GM10248 (cell line): Measurements from ENCODE around the gene CAMK2A.

Source experiments
- CTCF ChIA-PET: fragments of 300-600 bp; sonication (Branson Sonifier 250); formaldehyde crosslinking; extraction: SDS; loops from one replicate; lab custom pipeline; 2021; ENCODE audit warnings: antibody characterized with exemption; lab: Yijun Ruan, JAX
- POLR2A ChIA-PET: fragments of 350-650 bp; sonication (Branson Sonifier 250); formaldehyde crosslinking; extraction: SDS; loops from one replicate; lab custom pipeline; 2020; ENCODE audit warnings: antibody characterized with exemption; lab: Yijun Ruan, JAX
- DNase-seq: peaks from one replicate; pipeline ENCODE4 v3.0.0; 2012; ENCODE audit errors: extremely low spot score
- TF ChIP-seq, protein P1 (sequence below): IDR thresholded peaks from 2 replicates; pipeline ENCODE4 v1.5.1; 2012; ENCODE audit warnings: mild to moderate bottlenecking, low read depth; ENCODE audit errors: extremely low read depth, missing control alignments, control extremely low read depth

Gene CAMK2A

DNA sequence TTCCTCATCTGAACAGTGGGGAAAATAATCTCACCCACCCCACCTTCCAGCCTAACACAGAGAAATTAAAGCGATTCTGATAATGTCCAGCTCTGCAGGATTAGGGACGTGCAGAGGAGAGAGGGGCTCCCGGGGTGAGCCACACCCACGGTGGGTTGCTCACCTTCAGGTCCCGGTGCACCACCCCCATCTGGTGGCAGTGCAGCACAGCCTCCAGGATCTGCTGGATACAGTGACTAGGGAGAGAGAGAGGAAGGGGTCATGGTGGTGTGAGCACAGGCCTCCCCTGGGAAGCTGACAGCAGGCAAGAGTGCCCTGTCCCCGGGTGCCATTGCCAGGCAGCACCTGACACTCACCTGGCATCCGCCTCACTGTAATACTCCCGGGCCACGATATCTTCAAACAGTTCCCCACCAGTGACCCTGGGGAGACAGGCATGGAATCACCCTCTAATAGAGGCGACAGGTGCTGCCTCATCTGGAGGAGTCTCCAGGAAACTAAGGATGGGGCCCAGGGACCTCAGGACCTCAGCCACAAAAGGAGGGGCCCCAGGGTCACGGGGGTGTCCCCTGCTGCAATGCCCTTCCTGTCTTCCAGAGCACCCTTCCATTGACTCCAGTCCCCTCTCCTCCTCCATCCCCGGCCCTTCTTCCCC, 33.0 kb downstream of the CAMK2A start:
- CTCF ChIA-PET, result no interaction called here
- TF ChIP-seq, protein P1, sequence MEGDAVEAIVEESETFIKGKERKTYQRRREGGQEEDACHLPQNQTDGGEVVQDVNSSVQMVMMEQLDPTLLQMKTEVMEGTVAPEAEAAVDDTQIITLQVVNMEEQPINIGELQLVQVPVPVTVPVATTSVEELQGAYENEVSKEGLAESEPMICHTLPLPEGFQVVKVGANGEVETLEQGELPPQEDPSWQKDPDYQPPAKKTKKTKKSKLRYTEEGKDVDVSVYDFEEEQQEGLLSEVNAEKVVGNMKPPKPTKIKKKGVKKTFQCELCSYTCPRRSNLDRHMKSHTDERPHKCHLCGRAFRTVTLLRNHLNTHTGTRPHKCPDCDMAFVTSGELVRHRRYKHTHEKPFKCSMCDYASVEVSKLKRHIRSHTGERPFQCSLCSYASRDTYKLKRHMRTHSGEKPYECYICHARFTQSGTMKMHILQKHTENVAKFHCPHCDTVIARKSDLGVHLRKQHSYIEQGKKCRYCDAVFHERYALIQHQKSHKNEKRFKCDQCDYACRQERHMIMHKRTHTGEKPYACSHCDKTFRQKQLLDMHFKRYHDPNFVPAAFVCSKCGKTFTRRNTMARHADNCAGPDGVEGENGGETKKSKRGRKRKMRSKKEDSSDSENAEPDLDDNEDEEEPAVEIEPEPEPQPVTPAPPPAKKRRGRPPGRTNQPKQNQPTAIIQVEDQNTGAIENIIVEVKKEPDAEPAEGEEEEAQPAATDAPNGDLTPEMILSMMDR, result no peak
- POLR2A ChIA-PET, result no interaction called here
- DNase-seq, result no peak

DNA sequence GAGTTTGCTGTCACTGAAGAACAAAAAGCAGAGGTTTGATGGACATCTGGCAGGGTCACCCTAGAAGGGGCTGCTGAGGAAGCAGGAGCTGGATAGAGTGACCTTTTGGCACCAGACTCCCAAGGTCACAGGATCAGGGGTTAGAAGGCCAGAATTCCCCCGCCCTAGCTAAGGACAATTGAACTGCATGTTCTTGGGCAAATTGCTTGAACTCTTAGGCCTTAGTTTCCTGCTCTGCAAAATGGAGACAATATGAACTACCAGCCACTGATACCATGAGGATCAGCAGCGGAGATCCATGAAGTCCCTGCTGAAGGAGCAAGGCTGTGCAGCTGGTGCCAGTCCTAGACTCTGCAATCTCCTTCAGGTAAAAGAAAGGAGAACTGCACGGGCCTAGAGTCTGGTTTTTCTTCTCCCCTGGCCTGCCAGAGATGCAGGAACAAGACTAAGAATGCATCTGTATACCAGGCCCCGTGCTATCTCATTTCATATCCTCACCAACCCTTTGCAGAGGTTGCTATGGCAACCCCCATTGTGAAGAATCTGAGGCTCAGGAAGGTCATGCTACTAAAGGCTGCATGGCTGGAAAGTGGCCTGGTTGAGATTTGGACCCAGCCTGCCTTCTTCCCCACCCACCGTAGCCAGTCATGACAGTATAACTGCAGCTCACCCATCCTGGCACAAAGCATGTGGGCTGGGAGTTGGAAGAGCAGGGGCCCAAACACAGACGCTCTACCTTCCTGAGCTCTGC, 33.7 kb downstream of the CAMK2A start:
- CTCF ChIA-PET, result interaction anchor here (1.0 kb wide), 2 partner anchors 24 to 94 kb away, joined by 3 read pairs; no protein-coding TSS in a partner anchor
- TF ChIP-seq, protein P1, result no peak
- no peak for DNase-seq
- POLR2A ChIA-PET, result no interaction called here

- ChIA-PET POLR2A (no interaction called here), CTCF (interaction anchor here (1.0 kb wide), 2 partner anchors 23 to 95 kb away, joined by 3 read pairs; no protein-coding TSS in a partner anchor)
- DNase-seq, result no peak
- TF ChIP-seq, protein P1, result no peak
Measured at GRCh38 chr5:150254774-150255173, 34.8 kb downstream of the CAMK2A start.

GRCh38 chr5:150254363-150254762, 35.2 kb downstream of the CAMK2A start:
- no peak for DNase-seq
- ChIA-PET CTCF (no interaction called here), POLR2A (no interaction called here)
- TF ChIP-seq, protein P1, result no peak

DNA sequence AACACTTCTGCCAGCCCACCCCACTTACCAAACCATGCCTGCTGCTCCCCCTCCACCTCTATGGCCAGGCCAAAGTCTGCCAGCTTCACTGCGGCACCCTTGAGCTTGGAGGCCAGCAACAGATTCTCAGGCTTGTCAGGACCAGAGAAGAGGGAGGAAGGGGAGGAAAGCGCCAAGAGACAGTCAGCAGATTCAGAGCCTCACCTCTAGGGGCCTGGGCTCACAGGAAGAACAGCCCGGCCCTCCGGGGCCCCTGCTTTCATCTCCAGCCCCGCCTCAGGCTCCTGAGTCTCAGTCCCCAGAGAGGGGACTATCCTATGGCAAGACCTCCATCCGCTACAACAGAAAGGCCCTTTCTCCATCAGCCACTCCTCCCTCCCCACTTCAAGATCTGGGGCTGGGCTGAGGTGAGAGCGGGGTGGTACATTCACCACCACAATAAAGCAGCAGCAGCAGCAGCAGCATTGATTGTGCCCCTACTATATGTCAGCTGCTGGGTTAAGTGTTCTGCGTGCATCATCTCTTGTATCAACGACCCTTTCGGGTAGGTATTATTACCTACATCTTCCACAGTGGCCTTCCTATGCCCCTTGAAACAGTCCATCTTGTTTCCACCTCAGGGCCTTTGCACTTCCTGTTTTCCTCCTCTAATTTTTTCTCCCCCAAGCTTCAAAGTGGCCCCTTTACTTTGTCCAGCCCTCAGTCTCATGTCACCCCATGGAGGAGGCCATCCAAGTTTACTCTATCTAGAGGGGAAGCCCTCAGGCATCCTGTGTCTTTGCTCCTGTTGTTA, 36.0 kb downstream of the CAMK2A start:
- DNase-seq, result no peak
- TF ChIP-seq, protein P1, result no peak
- ChIA-PET CTCF (no interaction called here), POLR2A (no interaction called here)

GRCh38 chr5:150252489-150252888, 37.1 kb downstream of the CAMK2A start:
- POLR2A ChIA-PET, result no interaction called here
- no peak for DNase-seq
- CTCF ChIA-PET, result interaction anchor here (1.1 to 1.2 kb wide), 2 partner anchors 10 to 107 kb away, joined by 3 read pairs; no protein-coding TSS in a partner anchor
- TF ChIP-seq, protein P1, result no peak
